SK-N-SH treated with all-trans-retinoic acid at 6 μM for 48 hours (cell line): ENCODE results near the gene SLC25A18.

Source experiments
- ARNTL ChIP-seq: fragments of 450-650 bp; formaldehyde crosslinking; IDR thresholded peaks from 2 replicates; pipeline ENCODE4 v1.5.0; 2020; ENCODE audit warnings: low read depth, mild to moderate bottlenecking, moderate library complexity, borderline replicate concordance
- CSRNP3 ChIP-seq: fragments of 250-450 bp; sonication (Bioruptor Pico); IDR thresholded peaks from 2 replicates; pipeline ENCODE4 v1.5.1; 2021; ENCODE audit warnings: mild to moderate bottlenecking, moderate library complexity
- ESRRG ChIP-seq: fragments of 250-450 bp; sonication (Bioruptor Pico); IDR thresholded peaks from 2 replicates; pipeline ENCODE4 v1.6.1; 2021; ENCODE audit warnings: mild to moderate bottlenecking
- GLIS3 ChIP-seq: fragments of 250-450 bp; sonication (Bioruptor Pico); IDR thresholded peaks from 2 replicates; pipeline ENCODE4 v1.5.0; 2020; ENCODE audit warnings: mild to moderate bottlenecking, moderate library complexity
- ISL1 ChIP-seq: fragments of 250-450 bp; sonication (Bioruptor Pico); IDR thresholded peaks from 2 replicates; pipeline ENCODE4 v2.1.2; 2022; ENCODE audit warnings: mild to moderate bottlenecking, moderate library complexity
- POU6F1 ChIP-seq: fragments of 250-450 bp; sonication (Bioruptor Pico); IDR thresholded peaks from 2 replicates; pipeline ENCODE4 v1.8.0; 2021; ENCODE audit warnings: low read depth, mild to moderate bottlenecking, moderate library complexity, borderline replicate concordance
- PPARA ChIP-seq: fragments of 250-450 bp; sonication (Bioruptor Pico); IDR thresholded peaks from 2 replicates; pipeline ENCODE4 v1.5.0; 2020; ENCODE audit warnings: mild to moderate bottlenecking, borderline replicate concordance
- RARB ChIP-seq: fragments of 250-450 bp; sonication (Bioruptor Pico); IDR thresholded peaks from 2 replicates; pipeline ENCODE4 v1.8.0; 2021; ENCODE audit warnings: mild to moderate bottlenecking, moderate library complexity
- SNAI2 ChIP-seq: fragments of 250-450 bp; sonication (Bioruptor Pico); IDR thresholded peaks from 2 replicates; pipeline ENCODE4 v1.5.0; 2020; ENCODE audit warnings: mild to moderate bottlenecking, moderate library complexity
- ZC3H10 ChIP-seq: fragments of 250-450 bp; sonication (Bioruptor Pico); IDR thresholded peaks from 2 replicates; pipeline ENCODE4 v1.5.1; 2021; ENCODE audit warnings: mild to moderate bottlenecking, moderate library complexity
- TF ChIP-seq, protein P1 (sequence below): fragments of 250-450 bp; sonication (Bioruptor Pico); IDR thresholded peaks from 2 replicates; pipeline ENCODE4 v1.8.0; 2020; ENCODE audit warnings: mild to moderate bottlenecking, moderate library complexity, borderline replicate concordance

DNA sequence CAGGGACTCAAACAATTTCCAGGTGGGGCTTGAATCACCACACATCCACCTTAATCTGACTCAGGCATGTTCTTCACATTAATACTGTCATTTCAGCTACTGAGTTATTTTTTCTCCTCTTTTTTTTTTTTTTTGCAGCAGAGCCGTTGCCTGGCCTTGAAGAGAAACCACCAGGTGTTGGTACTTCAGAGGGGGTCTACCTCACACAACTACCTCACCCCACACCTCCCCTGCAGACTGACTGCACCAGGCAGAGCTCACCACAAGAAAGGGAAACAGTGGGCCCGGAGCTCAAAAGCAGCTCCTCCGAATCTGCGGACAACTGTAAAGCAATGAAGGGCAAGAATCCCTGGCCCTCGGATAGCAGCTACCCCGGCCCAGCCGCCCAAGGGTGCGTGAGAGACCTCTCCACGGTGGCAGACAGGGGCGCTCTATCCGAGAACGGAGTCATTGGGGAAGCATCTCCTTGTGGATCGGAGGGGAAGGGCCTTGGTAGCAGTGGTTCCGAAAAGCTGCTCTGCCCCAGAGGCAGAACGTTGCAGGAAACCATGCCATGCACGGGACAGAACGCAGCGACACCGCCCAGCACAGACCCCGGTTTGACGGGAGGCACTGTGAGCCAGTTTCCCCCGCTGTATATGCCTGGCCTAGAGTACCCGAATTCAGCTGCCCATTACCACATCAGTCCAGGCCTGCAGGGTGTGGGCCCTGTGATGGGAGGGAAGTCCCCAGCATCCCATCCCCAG is 15.1 kb upstream of the SLC25A18 start:
- no peak for TF ChIP-seq ARNTL (CRISPR knock-in tag)
- TF ChIP-seq ESRRG (CRISPR knock-in tag), result no peak
- TF ChIP-seq, protein P1, sequence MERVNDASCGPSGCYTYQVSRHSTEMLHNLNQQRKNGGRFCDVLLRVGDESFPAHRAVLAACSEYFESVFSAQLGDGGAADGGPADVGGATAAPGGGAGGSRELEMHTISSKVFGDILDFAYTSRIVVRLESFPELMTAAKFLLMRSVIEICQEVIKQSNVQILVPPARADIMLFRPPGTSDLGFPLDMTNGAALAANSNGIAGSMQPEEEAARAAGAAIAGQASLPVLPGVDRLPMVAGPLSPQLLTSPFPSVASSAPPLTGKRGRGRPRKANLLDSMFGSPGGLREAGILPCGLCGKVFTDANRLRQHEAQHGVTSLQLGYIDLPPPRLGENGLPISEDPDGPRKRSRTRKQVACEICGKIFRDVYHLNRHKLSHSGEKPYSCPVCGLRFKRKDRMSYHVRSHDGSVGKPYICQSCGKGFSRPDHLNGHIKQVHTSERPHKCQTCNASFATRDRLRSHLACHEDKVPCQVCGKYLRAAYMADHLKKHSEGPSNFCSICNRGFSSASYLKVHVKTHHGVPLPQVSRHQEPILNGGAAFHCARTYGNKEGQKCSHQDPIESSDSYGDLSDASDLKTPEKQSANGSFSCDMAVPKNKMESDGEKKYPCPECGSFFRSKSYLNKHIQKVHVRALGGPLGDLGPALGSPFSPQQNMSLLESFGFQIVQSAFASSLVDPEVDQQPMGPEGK, result no peak
- no peak for TF ChIP-seq ZC3H10 (CRISPR knock-in tag)
- no peak for TF ChIP-seq GLIS3
- TF ChIP-seq ISL1 (CRISPR knock-in tag), result no peak
- TF ChIP-seq CSRNP3 (CRISPR knock-in tag), result no peak
- TF ChIP-seq RARB, result no peak
- no peak for TF ChIP-seq PPARA (CRISPR knock-in tag)
- no peak for TF ChIP-seq SNAI2 (CRISPR knock-in tag)
- TF ChIP-seq POU6F1 (CRISPR knock-in tag), result no peak
